K562 (cell line): ENCODE measurements around the gene GPR21. TPM values are rescaled to one million over a fixed set of nuclear protein-coding genes. Genes with fewer than 3 reads are reported as not detected.

Experiments
- ATAC-seq: fragments of 200-7000 bp; cut with Tn5 transposase; 3 replicates; pipeline ENCODE4 v1.9.1; 2020; ENCODE audit warnings: moderate library complexity
- BruUV-seq: library from RNA; stranded (reverse); fragments of 400-500 nt; replicated peaks from 2 replicates; lab custom pipeline; 2021; lab: Mats Ljungman, UMichigan
- CTCF ChIA-PET: fragments of 300-600 bp; formaldehyde crosslinking; extraction: SDS; loops from one replicate; lab custom pipeline; 2021; ENCODE audit warnings: low intra/inter-chr PET ratio; lab: Yijun Ruan, JAX
- POLR2A ChIA-PET: fragments of 300-600, 350-650 bp; sonication (Branson Sonifier 250); formaldehyde crosslinking; extraction: SDS; loops from one replicate; lab custom pipeline; 2021; ENCODE audit warnings: antibody characterized with exemption, inconsistent platforms; lab: Yijun Ruan, JAX
- DNase-seq, 4 experiments: peaks; one replicate each; pipeline versions ENCODE4 v3.0.0 to v3.0.0-alpha.2; 2011 to 2018; ENCODE audit warnings: low spot score in 3 of 4, mixed read lengths in 3 of 4; ENCODE audit errors: extremely low read depth in 1 of 4
- FAIRE-seq: peaks from 2 replicates; lab custom pipeline; 2011; peaks lifted over from hg19 to GRCh38; lab: Jason Lieb, UNC
- H2AFZ ChIP-seq: 2 replicates; pipeline ENCODE4 v1.6.0; 2011; ENCODE audit warnings: low read depth, low read length, control low read depth, inconsistent platforms
- H3K27ac ChIP-seq: fragments of 200-600 bp; 3 replicates; pipeline ENCODE4 v1.8.0; 2011; ENCODE audit warnings: low read depth, mild to moderate bottlenecking, control low read depth, inconsistent platforms, low read length, moderate library complexity, mixed read lengths; ENCODE audit errors: extremely low read depth
- H3K27me3 ChIP-seq, 2 experiments: fragments of 300-600 bp in 1 of 2; 2 replicates in 1 of 2; 3 replicates in 1 of 2; pipeline versions ENCODE4 v1.6.0 to v1.8.0; 2011; ENCODE audit warnings: inconsistent platforms in 2 of 2, low read length in 2 of 2, mild to moderate bottlenecking in 1 of 2, mixed read lengths in 1 of 2, moderate library complexity in 1 of 2; ENCODE audit not compliant: control insufficient read depth in 2 of 2, insufficient read depth in 2 of 2
- H3K36me3 ChIP-seq: fragments of 300-600 bp; 3 replicates; pipeline ENCODE4 v1.8.0; 2011; ENCODE audit warnings: mild to moderate bottlenecking, low read length, inconsistent platforms; ENCODE audit not compliant: control insufficient read depth, insufficient read depth
- H3K4me1 ChIP-seq, 2 experiments: fragments of 200-600 bp in 1 of 2; replicated peaks in 1 of 2; 2 replicates in 1 of 2; 3 replicates in 1 of 2; pipeline versions ENCODE4 v1.5.1 to v1.8.0; 2011; ENCODE audit warnings: inconsistent platforms in 2 of 2, low read length in 2 of 2, mild to moderate bottlenecking in 1 of 2, mixed read lengths in 1 of 2, moderate library complexity in 1 of 2; ENCODE audit not compliant: control insufficient read depth in 2 of 2, insufficient read depth in 2 of 2
- H3K4me2 ChIP-seq: 2 replicates; pipeline ENCODE4 v1.6.1; 2011; ENCODE audit warnings: low read length, control low read depth, inconsistent platforms, mixed read lengths; ENCODE audit not compliant: insufficient read depth
- H3K4me3 ChIP-seq: fragments of 200-600 bp; sonication (generic), shearing (Covaris generic); 2 replicates; pipeline ENCODE4 v1.5.1; 2016; ENCODE audit warnings: control low read depth, inconsistent platforms
- H3K79me2 ChIP-seq: fragments of 200-600 bp; 3 replicates; pipeline ENCODE4 v1.8.0; 2011; ENCODE audit warnings: low read length, inconsistent platforms; ENCODE audit not compliant: control insufficient read depth, insufficient read depth
- H3K9ac ChIP-seq, 2 experiments: 2 replicates each; pipeline versions ENCODE4 v1.6.0 to v1.6.1; 2011; ENCODE audit warnings: low read depth in 2 of 2, low read length in 2 of 2, control low read depth in 1 of 2, inconsistent platforms in 1 of 2, mild to moderate bottlenecking in 1 of 2, mixed read lengths in 1 of 2; ENCODE audit not compliant: insufficient read depth in 1 of 2
- H3K9me1 ChIP-seq: one replicate; pipeline ENCODE4 v1.6.0; 2011; ENCODE audit warnings: inconsistent platforms, mild to moderate bottlenecking, low read length, moderate library complexity; ENCODE audit not compliant: control insufficient read depth, insufficient read depth
- H3K9me3 ChIP-seq: replicated peaks from 2 replicates; pipeline ENCODE4 v1.5.1; 2011; ENCODE audit warnings: low read depth, low read length, inconsistent platforms; ENCODE audit not compliant: control insufficient read depth, insufficient read depth
- H4K20me1 ChIP-seq: replicated peaks from 2 replicates; pipeline ENCODE4 v1.6.1; 2011; ENCODE audit warnings: low read length, inconsistent platforms, mixed read lengths; ENCODE audit not compliant: control insufficient read depth, insufficient read depth
- ARID4B ChIP-seq: sonication (generic); formaldehyde crosslinking; IDR thresholded peaks from 2 replicates; pipeline ENCODE4 v1.8.0; 2022; ENCODE audit warnings: mild to moderate bottlenecking, missing genetic modification reagents
- ATF3 ChIP-seq, 2 experiments: fragments of 450-650 bp in 1 of 2; sonication (generic) in 1 of 2; formaldehyde crosslinking in 1 of 2; IDR thresholded peaks in 1 of 2; conservative IDR thresholded peaks in 1 of 2; 2 replicates each; pipeline versions ENCODE4 v1.6.1 to v1.8.1; 2016 to 2023; ENCODE audit warnings: mild to moderate bottlenecking in 2 of 2, moderate library complexity in 2 of 2, inconsistent platforms in 1 of 2, missing genetic modification reagents in 1 of 2
- CREB1 ChIP-seq, 2 experiments: sonication (generic) in 1 of 2; formaldehyde crosslinking in 1 of 2; IDR thresholded peaks; 2 replicates each; pipeline versions ENCODE4 v1.6.1 to v1.8.0; 2012 to 2022; ENCODE audit warnings: inconsistent platforms in 1 of 2, mild to moderate bottlenecking in 1 of 2, missing genetic modification reagents in 1 of 2, moderate library complexity in 1 of 2
- EP300 ChIP-seq: IDR thresholded peaks from 2 replicates; pipeline ENCODE4 v1.6.1; 2012; ENCODE audit warnings: low read length, improper control_type of control experiment
- WGBS: fragments of 100-300 bp; shearing (Covaris generic); methylation state at CpG from one replicate; pipeline ENCODE4 v1.1.6; 2016; ENCODE audit warnings: low coverage, mixed read lengths; ENCODE audit not compliant: insufficient coverage; ENCODE audit errors: missing lambda C conversion rate; 5-methylcytosine and 5-hydroxymethylcytosine counted together
- in situ Hi-C: fragments of 300-500 bp; cut with MboI; formaldehyde crosslinking; loops from 4 replicates; pipeline ENCODE4 v1.15.0; 2018; ENCODE audit warnings: inconsistent platforms, mixed read lengths
- intact Hi-C: fragments of 100-400 bp; cut with micrococcal nuclease; formaldehyde crosslinking; loops from 2 replicates; pipeline ENCODE4 v1.14.2; 2022
- polyA plus RNA-seq, 8 experiments: library from polyadenylated mRNA; depleted of rRNA in 4 of 8; stranded (reverse) in 5 of 8; unstranded in 3 of 8; fragments of >200 nt; fragmentation: Nextera tagmentation in 2 of 8; fragmentation: Illumina TruSeq in 1 of 8; extraction: Ambion mirVana in 2 of 8; extraction: Trizol in 1 of 8; gene quantifications; 2 replicates each; pipeline versions ENCODE4 v1.2.1 to v1.2.3, GENCODE V29; 2011 to 2014; ENCODE audit warnings: inconsistent platforms in 1 of 8, missing spikeins in 1 of 8
- total RNA-seq, 7 experiments: library from RNA; depleted of rRNA in 6 of 7; stranded (reverse); fragments of >200 nt in 6 of 7; fragmentation: Illumina TruSeq in 2 of 7; extraction: Trizol in 2 of 7; gene quantifications; 2 replicates each; pipeline versions ENCODE4 v1.2.1 to v1.2.3, GENCODE V29; 2011 to 2021; ENCODE audit warnings: low replicate concordance in 1 of 7

The GPR21 gene
- total and polyA plus RNA-seq, 9 of the 15 experiments (the other 6 are each of a cell fraction or from before 2014, with no cell fraction given) = 0.16 to 0.83 (median 0.36) TPM; not detected in 6

- peaks cover 36% of the 10 kb centered on the region; the same call in 1 of the 3 replicates for H3K36me3 ChIP-seq
- CTCF ChIA-PET = no interaction called here
- H2AFZ ChIP-seq = no peak overlapping the region
- TF ChIP-seq CREB1 (IDR thresholded peaks at IDR 0.05) (no peak), CREB1 (CRISPR knock-in tag; IDR thresholded peaks at IDR 0.05) (no peak), ARID4B (CRISPR knock-in tag) (no peak), ATF3 (IDR thresholded peaks at IDR 0.05) (no peak), ATF3 (CRISPR knock-in tag; conservative IDR thresholded peaks at IDR 0.05) (no peak), EP300 (no peak)
- POLR2A ChIA-PET = no interaction called here
- WGBS = 84% methylated on average over 5 of the region's 5 CpGs
- H3K27me3 ChIP-seq = no peaks in the 10 kb centered on the region
- H4K20me1 ChIP-seq = no peaks in the 10 kb centered on the region
- no peak overlapping the region for H3K4me3 ChIP-seq
- BruUV-seq = no TSS peak
- ATAC-seq (no peak), DNase-seq (no peak), FAIRE-seq (no peak)
- no peak overlapping the region for H3K9ac ChIP-seq
- no peak overlapping the region for H3K4me2 ChIP-seq
- H3K79me2 ChIP-seq = no peaks in the 10 kb centered on the region
- no peaks in the 10 kb centered on the region for H3K9me3 ChIP-seq
- no peak overlapping the region for H3K27ac ChIP-seq
- in situ Hi-C loops (loop anchor here (10.0 kb wide), 1 partner anchor 521 kb away; no protein-coding TSS in a partner anchor), intact Hi-C loops (no loop called here)
- no peaks in the 10 kb centered on the region for H3K9me1 ChIP-seq
- H3K4me1 ChIP-seq = no peaks in the 10 kb centered on the region
These were observed 47.5 kb upstream of the GPR21 start for GRCh38 chr9:122986010-122986409.
